NOMO-1 (cell line): ENCODE data around the gene ADAMTSL1.

Source experiments
- DNase-seq, 2 experiments: peaks; one replicate each; lab custom pipeline; 2025; ENCODE audit not compliant: unreplicated experiment in 2 of 2; lab: John Stamatoyannopoulos, UW

Gene ADAMTSL1

GRCh38 chr9:18639911-18640310 is 166.0 kb downstream of the ADAMTSL1 start:
- no peak for DNase-seq

GRCh38 chr9:18658804-18659705 is 185.1 kb downstream of the ADAMTSL1 start:
- DNase-seq, result no peak

GRCh38 chr9:18660001-18660400 is 186.0 kb downstream of the ADAMTSL1 start:
- DNase-seq, result no peak

GRCh38 chr9:18662320-18662719 is 188.4 kb downstream of the ADAMTSL1 start:
- DNase-seq, result no peak

- no peak for DNase-seq
These were observed 192.0 kb downstream of the ADAMTSL1 start for GRCh38 chr9:18665947-18666346.

GRCh38 chr9:18666348-18666747 is 192.4 kb downstream of the ADAMTSL1 start:
- no peak for DNase-seq

- no peak for DNase-seq
These were observed 193.2 kb downstream of the ADAMTSL1 start for GRCh38 chr9:18666986-18667772.

- no peak for DNase-seq
These were observed 195.0 kb downstream of the ADAMTSL1 start for GRCh38 chr9:18668944-18669343.

- DNase-seq, result no peak
These were observed 198.8 kb downstream of the ADAMTSL1 start for GRCh38 chr9:18672706-18673105.

GRCh38 chr9:18673179-18673578 is 199.2 kb downstream of the ADAMTSL1 start:
- DNase-seq, result no peak

GRCh38 chr9:18675332-18675731 is 201.4 kb downstream of the ADAMTSL1 start:
- no peak for DNase-seq

GRCh38 chr9:18675973-18676372 is 202.0 kb downstream of the ADAMTSL1 start:
- no peak for DNase-seq

GRCh38 chr9:18676525-18676924 is 202.6 kb downstream of the ADAMTSL1 start:
- DNase-seq, result no peak

GRCh38 chr9:18678821-18679590 is 205.1 kb downstream of the ADAMTSL1 start:
- DNase-seq, result no peak

- DNase-seq, result no peak
These were observed 209.0 kb downstream of the ADAMTSL1 start for GRCh38 chr9:18682907-18683306.

- no peak for DNase-seq
These were observed 209.4 kb downstream of the ADAMTSL1 start for GRCh38 chr9:18683312-18683711.

GRCh38 chr9:18683851-18684250 is 209.9 kb downstream of the ADAMTSL1 start:
- DNase-seq, result no peak

GRCh38 chr9:18684593-18685317 is 210.8 kb downstream of the ADAMTSL1 start:
- DNase-seq, result no peak

GRCh38 chr9:18688581-18689565 is 214.9 kb downstream of the ADAMTSL1 start:
- no peak for DNase-seq
